SHP77 (cell line): ENCODE data around the gene SIK3.
"Not testable (repeated sequence)": the region's sequence is repeated elsewhere in the genome, so short reads cannot be mapped to it uniquely, and the experiment has no call there.

Experiments used
- DNase-seq, 2 experiments: peaks; one replicate each; lab custom pipeline; 2025; lab: John Stamatoyannopoulos, UW

The SIK3 gene

GRCh38 chr11:116825854-116826750 lies 272.1 kb downstream of the SIK3 start:
- no peak for DNase-seq

GRCh38 chr11:116825434-116825833 lies 272.8 kb downstream of the SIK3 start:
- no peak for DNase-seq

GRCh38 chr11:116823031-116823843 lies 275.0 kb downstream of the SIK3 start, which contains the start of gene APOA4:
APOA4 (minus strand) TSS chr11:116823304; CDS start chr11:116823191, 113 bp downstream.
- no peak for DNase-seq

- no peak for DNase-seq
Observed at GRCh38 chr11:116822575-116822974, 275.7 kb downstream of the SIK3 start.

GRCh38 chr11:116821050-116821918 lies 276.9 kb downstream of the SIK3 start:
- no peak for DNase-seq

- DNase-seq: no peak
Observed at GRCh38 chr11:116819049-116819448, 279.2 kb downstream of the SIK3 start.

GRCh38 chr11:116814502-116814901 lies 283.7 kb downstream of the SIK3 start:
- DNase-seq: no peak

- no peak for DNase-seq
Observed at GRCh38 chr11:116813781-116814471, 284.3 kb downstream of the SIK3 start.

GRCh38 chr11:116813170-116813569 lies 285.1 kb downstream of the SIK3 start:
- DNase-seq: no peak

GRCh38 chr11:116812109-116812508 lies 286.1 kb downstream of the SIK3 start:
- no peak for DNase-seq

- DNase-seq: no peak
Observed at GRCh38 chr11:116811194-116811593, 287.0 kb downstream of the SIK3 start.

- no peak for DNase-seq
Observed at GRCh38 chr11:116808262-116809175, 289.7 kb downstream of the SIK3 start.

GRCh38 chr11:116807601-116808261 lies 290.5 kb downstream of the SIK3 start:
- no peak for DNase-seq

GRCh38 chr11:116804001-116804400 lies 294.2 kb downstream of the SIK3 start:
- DNase-seq: no peak

GRCh38 chr11:116801662-116802061 lies 296.6 kb downstream of the SIK3 start:
- DNase-seq: not testable (repeated sequence)

GRCh38 chr11:116800610-116801009 lies 297.6 kb downstream of the SIK3 start:
- DNase-seq: no peak

- DNase-seq: no peak
Observed at GRCh38 chr11:116798368-116798767, 299.9 kb downstream of the SIK3 start.

GRCh38 chr11:116797816-116798215 lies 300.4 kb downstream of the SIK3 start:
- no peak for DNase-seq

- DNase-seq: no peak
Observed at GRCh38 chr11:116796548-116796947, 301.7 kb downstream of the SIK3 start.

GRCh38 chr11:116794851-116795250 lies 303.4 kb downstream of the SIK3 start:
- no peak for DNase-seq
